KMS-11 (cell line): ENCODE data around the gene IFI27L2.

ENCODE experiments used
- H2AFZ ChIP-seq: fragments of 200-600 bp; sonication (generic); 2 replicates; pipeline ENCODE4 v1.6.1; 2016; ENCODE audit warnings: antibody characterized with exemption, mixed run types, low read depth
- H3K27ac ChIP-seq: fragments of 200-600 bp; sonication (generic); 2 replicates; pipeline ENCODE4 v1.6.1; 2016; ENCODE audit warnings: mild to moderate bottlenecking, mixed run types
- H3K27me3 ChIP-seq: fragments of 200-600 bp; sonication (generic); 2 replicates; pipeline ENCODE4 v1.6.1; 2017; ENCODE audit warnings: mild to moderate bottlenecking, low read depth, mixed run types, moderate library complexity; ENCODE audit not compliant: insufficient read depth
- H3K36me3 ChIP-seq: fragments of 200-600 bp; sonication (generic); 2 replicates; pipeline ENCODE4 v1.6.1; 2017; ENCODE audit warnings: mild to moderate bottlenecking, mixed run types; ENCODE audit not compliant: insufficient read depth
- H3K4me1 ChIP-seq: fragments of 200-600 bp; sonication (generic); 2 replicates; pipeline ENCODE4 v1.6.1; 2016; ENCODE audit warnings: mild to moderate bottlenecking, low read depth, mixed run types; ENCODE audit not compliant: poor library complexity, severe bottlenecking
- H3K4me2 ChIP-seq: fragments of 200-600 bp; sonication (generic); 2 replicates; pipeline ENCODE4 v1.7.0; 2016; ENCODE audit warnings: mild to moderate bottlenecking, mixed run types
- H3K4me3 ChIP-seq: fragments of 200-600 bp; sonication (generic); IDR thresholded peaks from 2 replicates; pipeline ENCODE4 v1.6.1; 2017; ENCODE audit warnings: low read depth, low read length, mixed read lengths; ENCODE audit not compliant: insufficient read depth
- H3K79me2 ChIP-seq: fragments of 200-600 bp; sonication (generic); 2 replicates; pipeline ENCODE4 v1.6.1; 2016; ENCODE audit warnings: low read depth, mixed run types; ENCODE audit not compliant: insufficient read depth
- H3K9ac ChIP-seq: fragments of 200-600 bp; sonication (generic); 2 replicates; pipeline ENCODE4 v1.6.1; 2016; ENCODE audit warnings: mild to moderate bottlenecking, mixed run types
- H4K20me1 ChIP-seq: fragments of 200-600 bp; sonication (generic); 2 replicates; pipeline ENCODE4 v1.6.1; 2016; ENCODE audit warnings: mild to moderate bottlenecking, mixed run types; ENCODE audit not compliant: insufficient read depth
- TF ChIP-seq, protein P1 (sequence below): fragments of 200-600 bp; sonication (generic); conservative IDR thresholded peaks from 2 replicates; pipeline ENCODE4 v1.6.1; 2017; ENCODE audit warnings: low read depth, mild to moderate bottlenecking, antibody characterized with exemption, low read length, moderate library complexity, mixed read lengths

Gene IFI27L2

DNA sequence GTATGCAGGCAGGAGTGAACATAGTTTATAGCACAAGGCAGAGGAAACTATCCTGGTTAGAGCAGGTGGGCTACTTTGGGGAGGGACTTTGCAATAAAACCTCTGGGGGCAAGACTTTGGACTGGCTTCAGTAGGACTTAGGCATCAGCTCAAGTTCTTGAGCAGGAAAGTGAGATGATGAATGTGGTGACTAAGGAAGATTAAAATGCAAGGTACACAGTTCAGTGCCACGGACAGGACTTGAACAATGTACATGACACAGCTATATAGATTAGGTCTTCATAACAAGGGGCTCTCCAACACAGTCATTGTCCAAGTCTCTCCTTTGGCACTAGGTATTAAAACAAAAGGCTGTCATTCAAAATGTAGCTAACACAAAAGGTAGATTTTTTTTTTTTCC, 23.3 kb upstream of the IFI27L2 start:
- TF ChIP-seq, protein P1, sequence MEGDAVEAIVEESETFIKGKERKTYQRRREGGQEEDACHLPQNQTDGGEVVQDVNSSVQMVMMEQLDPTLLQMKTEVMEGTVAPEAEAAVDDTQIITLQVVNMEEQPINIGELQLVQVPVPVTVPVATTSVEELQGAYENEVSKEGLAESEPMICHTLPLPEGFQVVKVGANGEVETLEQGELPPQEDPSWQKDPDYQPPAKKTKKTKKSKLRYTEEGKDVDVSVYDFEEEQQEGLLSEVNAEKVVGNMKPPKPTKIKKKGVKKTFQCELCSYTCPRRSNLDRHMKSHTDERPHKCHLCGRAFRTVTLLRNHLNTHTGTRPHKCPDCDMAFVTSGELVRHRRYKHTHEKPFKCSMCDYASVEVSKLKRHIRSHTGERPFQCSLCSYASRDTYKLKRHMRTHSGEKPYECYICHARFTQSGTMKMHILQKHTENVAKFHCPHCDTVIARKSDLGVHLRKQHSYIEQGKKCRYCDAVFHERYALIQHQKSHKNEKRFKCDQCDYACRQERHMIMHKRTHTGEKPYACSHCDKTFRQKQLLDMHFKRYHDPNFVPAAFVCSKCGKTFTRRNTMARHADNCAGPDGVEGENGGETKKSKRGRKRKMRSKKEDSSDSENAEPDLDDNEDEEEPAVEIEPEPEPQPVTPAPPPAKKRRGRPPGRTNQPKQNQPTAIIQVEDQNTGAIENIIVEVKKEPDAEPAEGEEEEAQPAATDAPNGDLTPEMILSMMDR = no peak
- H3K79me2 ChIP-seq = no peaks in the 10 kb centered on the region
- no peak overlapping the region for H3K27ac ChIP-seq
- no peak overlapping the region for H2AFZ ChIP-seq
- no peaks in the 10 kb centered on the region for H3K27me3 ChIP-seq
- H3K4me2 ChIP-seq = no peak overlapping the region
- H3K9ac ChIP-seq = no peak overlapping the region
- no peaks in the 10 kb centered on the region for H3K4me1 ChIP-seq
- H4K20me1 ChIP-seq = no peaks in the 10 kb centered on the region
- H3K36me3 ChIP-seq = no peaks in the 10 kb centered on the region
- H3K4me3 ChIP-seq = no peak overlapping the region

DNA sequence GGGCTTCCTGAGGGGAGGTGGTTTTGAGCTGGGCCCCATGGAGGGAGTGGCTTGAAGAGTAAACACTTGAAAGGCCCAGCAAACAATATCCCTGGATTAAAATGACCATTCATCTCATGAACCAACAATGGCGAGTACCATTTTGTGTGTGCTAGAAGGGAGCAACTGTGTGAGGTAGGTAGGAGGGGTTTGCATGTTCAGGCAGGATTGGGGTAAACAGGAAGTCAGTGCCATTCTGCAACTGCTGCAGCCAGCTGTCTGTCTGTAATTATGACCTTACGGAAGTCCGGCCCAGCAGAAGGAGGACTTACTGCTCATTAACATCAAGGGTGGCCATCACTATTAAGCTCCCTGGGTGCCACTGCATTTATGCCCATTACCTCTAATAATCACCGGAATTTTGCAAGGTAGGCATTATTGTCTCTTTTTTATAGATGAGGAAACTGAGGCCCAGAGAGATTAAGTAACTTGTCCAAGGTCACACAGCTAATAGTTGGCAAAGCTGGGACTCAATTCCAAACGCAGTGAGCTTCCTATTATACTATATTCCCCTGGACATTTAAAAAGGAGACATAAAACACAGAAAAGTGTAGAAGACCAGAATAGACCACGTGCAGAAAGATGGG, 16.6 kb upstream of the IFI27L2 start:
- H3K27me3 ChIP-seq = no peaks in the 10 kb centered on the region
- H2AFZ ChIP-seq = no peak overlapping the region
- no peaks in the 10 kb centered on the region for H4K20me1 ChIP-seq
- H3K4me3 ChIP-seq = no peak overlapping the region
- no peaks in the 10 kb centered on the region for H3K79me2 ChIP-seq
- H3K9ac ChIP-seq = no peak overlapping the region
- peaks cover 4% of the 10 kb centered on the region for H3K4me1 ChIP-seq
- TF ChIP-seq, protein P1 = no peak
- H3K4me2 ChIP-seq = no peak overlapping the region
- no peak overlapping the region for H3K27ac ChIP-seq
- H3K36me3 ChIP-seq = no peaks in the 10 kb centered on the region

DNA sequence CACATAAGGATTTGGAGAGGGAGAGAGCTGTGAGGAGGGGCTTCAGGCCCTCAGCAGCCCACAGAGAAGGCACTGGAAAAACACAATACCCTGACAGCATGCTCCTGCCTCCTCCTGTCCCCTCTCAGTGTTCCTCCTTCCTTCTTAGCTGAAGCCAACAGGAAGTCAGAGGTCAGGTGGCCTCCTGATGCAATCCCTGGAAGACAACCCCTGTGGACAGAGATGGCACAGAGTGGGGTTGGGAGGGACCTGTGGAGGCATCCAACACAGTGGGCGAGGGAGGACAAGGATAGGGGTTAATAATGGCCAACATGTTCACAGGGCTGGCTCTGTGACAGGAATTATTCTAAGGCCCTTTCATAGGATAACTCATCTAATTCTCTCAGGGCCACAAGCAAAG, 15.4 kb upstream of the IFI27L2 start:
- Histone ChIP-seq H3K27ac (no peak overlapping the region), H3K4me1 (peaks cover 4% of the 10 kb centered on the region), H2AFZ (no peak overlapping the region), H3K36me3 (no peaks in the 10 kb centered on the region), H3K4me3 (no peak overlapping the region), H3K79me2 (no peaks in the 10 kb centered on the region), H4K20me1 (no peaks in the 10 kb centered on the region), H3K27me3 (no peaks in the 10 kb centered on the region), H3K9ac (no peak overlapping the region), H3K4me2 (no peak overlapping the region)
- TF ChIP-seq, protein P1 = no peak

DNA sequence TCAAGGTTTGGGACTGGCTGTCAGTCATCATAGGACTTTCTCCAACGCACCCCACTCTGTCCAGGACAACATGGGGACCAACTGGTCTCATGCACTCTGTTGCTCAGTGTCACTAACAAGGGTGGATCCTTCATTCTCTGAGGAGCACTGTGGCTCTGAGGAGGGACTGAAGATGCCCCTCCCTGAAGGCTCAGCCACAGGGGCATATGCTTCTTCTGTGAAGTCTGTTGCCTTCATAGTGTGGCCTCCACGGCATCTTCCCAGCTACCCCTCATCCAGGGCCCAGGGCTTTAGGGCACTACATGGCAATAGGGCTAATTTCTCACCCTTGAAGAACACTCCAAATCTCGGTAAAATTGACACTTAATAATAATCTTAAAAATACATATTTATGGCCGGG, 14.3 kb upstream of the IFI27L2 start:
- Histone ChIP-seq H3K27ac (no peak overlapping the region), H3K27me3 (no peaks in the 10 kb centered on the region), H3K79me2 (no peaks in the 10 kb centered on the region), H3K4me3 (no peak overlapping the region), H3K4me1 (peaks cover 4% of the 10 kb centered on the region), H3K4me2 (no peak overlapping the region), H2AFZ (no peak overlapping the region), H4K20me1 (no peaks in the 10 kb centered on the region), H3K9ac (no peak overlapping the region), H3K36me3 (no peaks in the 10 kb centered on the region)
- TF ChIP-seq, protein P1 = no peak
